SKM-1 treated with dmso at 0.1 percent for 144 hours (cell line): ENCODE measurements around the gene MIGA1.
A peak's percentile ranks its signal among the peaks of the same experiment; 100 is the strongest.
"Not testable (repeated sequence)": the region's sequence is repeated elsewhere in the genome, so short reads cannot be mapped to it uniquely, and the experiment has no call there.

Experiments
- DNase-seq: peaks from one replicate; lab custom pipeline; 2025; ENCODE audit not compliant: unreplicated experiment; lab: John Stamatoyannopoulos, UW

The MIGA1 gene

DNA sequence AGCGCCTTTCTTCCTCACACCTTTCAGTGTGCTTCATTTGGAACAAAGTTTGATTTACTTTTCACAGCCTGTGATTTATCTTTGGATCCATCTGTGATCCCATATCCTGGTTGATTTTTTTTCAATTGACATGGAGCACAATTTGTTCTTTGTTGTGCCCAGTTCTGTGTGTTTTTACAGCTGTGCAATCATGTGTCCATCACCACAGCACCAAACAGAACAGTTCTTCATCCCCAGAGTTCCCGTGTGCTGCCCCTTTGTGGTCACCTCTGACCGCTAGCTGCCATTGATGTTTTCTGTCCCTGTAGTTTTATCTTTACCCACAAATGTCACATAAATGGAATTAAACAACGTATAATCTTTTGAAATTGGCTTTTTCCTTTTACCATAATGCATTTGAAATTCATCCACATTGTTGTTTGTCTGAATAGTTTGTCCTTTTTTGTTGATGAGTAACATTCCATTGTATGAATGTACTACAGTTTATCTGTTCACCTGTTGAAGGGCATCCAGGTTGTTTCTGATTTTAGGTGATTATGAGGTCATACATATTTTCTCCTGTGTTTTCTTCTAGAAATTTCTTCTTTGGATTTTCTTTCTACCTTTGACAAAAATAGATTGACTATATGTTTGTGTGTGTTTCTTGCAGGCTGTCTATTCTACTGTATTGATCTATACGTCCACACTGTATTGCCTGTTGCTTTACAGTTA, 17.4 kb downstream of the MIGA1 start:
- no peak for DNase-seq

DNA sequence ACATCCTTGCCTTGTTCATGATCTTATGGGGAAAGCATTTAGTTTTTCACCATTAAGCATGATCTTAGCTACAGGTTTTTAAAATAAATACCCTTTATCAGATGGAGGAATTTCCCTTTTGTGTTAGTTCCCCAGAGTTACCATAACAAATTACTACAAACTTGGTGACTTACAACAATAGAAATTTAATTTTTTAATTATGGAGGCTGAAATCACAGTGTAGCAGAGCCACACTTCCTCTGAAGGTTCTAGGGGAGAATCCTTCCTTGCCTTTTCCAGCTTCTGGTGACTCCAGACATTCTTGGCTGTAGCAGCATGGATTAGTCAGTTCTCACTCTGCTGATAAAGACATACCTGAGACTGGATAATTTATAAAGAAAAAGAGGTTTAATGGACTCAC, 18.5 kb downstream of the MIGA1 start:
- DNase-seq, result no peak

GRCh38 chr1:77802026-77802425, 22.6 kb downstream of the MIGA1 start:
- no peak for DNase-seq

GRCh38 chr1:77803371-77803770, 23.9 kb downstream of the MIGA1 start:
- DNase-seq, result no peak

GRCh38 chr1:77809787-77810462, 30.5 kb downstream of the MIGA1 start:
- DNase-seq, result not testable (repeated sequence)

DNA sequence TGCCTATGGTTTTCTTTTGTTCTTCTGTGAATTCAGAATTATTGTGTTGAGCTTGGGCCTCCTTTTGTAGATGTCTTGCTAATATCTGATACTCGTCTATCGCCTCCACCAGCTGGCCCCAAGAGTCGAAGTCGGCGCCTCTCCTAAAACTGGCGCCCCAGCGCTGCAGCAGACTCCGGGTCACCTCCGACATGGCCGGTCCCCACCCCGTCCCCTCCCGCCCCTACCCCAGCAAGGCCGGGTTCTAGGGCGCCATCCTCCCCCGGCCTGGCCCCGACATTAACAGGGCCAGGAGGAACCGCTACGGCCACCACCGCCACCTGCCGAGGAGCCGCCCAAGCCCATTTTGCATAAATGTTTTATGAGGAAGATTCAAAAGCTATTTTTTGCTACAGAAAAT, 32.1 kb downstream of the MIGA1 start:
- DNase-seq, result not testable (repeated sequence)

GRCh38 chr1:77817368-77818209, 38.1 kb downstream of the MIGA1 start:
- DNase-seq, result no peak

DNA sequence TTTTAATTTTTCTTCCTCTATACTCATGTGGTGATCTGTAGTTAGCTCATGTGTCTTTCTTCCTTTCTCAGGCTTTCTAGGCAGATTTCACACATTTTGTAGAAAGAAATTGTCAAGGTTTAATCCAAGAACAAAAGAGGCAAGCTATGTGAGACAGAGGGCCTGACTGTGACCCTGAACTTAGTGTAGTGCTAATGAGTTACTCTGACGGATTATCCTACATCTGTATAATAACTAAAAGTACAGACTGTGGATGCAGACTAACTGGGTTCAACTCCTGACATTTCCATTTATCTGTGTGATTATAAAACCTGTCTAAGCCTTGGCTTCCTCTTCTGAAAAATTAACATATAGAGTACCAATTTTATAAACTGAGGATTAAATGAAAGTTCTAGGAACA, 40.7 kb downstream of the MIGA1 start:
- no peak for DNase-seq

GRCh38 chr1:77824079-77824478, 44.6 kb downstream of the MIGA1 start:
- DNase-seq, result no peak

DNA sequence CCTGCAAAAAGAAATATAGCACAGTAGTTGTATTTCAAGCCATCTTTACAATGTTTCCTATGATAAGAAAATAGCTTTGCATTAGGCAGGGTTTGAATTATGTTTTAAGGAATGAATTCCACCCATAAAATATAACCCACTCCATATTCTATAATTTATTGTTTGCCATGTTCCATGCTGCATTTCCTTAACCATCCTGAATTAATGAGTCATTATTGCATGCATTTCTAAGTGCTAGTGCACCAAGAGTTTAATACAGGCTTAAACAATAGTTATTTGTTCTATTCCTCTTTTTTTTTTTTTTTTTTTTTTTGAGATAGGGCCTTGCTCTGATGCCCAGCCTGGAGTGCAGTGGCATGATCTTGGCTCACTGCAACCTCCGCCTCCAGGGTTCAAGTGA, 45.2 kb downstream of the MIGA1 start:
- DNase-seq, result no peak

GRCh38 chr1:77825131-77825709, 45.8 kb downstream of the MIGA1 start:
- DNase-seq, result peak; percentile 36

GRCh38 chr1:77826851-77827250, 47.4 kb downstream of the MIGA1 start:
- not testable (repeated sequence) for DNase-seq

- no peak for DNase-seq
These were observed 48.6 kb downstream of the MIGA1 start for GRCh38 chr1:77828098-77828497.

DNA sequence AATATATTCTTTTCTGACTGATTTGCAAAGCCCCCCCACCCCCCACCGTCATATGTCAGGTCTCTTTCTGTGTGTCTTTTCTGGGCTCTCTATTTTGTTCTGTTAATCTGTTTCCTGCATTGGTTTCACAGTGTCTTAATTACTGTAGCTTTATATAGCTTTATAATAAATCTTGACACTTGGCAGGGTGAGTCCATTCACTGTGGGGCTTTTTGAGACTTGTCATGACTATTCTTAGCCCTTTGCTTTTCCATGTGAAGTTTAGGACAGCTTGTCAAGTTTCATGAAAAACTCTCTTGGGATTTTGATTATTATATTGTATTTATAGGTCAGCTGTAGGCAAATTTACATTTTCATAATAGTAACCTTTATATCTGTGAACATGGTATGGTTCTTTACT, 50.4 kb downstream of the MIGA1 start:
- no peak for DNase-seq

DNA sequence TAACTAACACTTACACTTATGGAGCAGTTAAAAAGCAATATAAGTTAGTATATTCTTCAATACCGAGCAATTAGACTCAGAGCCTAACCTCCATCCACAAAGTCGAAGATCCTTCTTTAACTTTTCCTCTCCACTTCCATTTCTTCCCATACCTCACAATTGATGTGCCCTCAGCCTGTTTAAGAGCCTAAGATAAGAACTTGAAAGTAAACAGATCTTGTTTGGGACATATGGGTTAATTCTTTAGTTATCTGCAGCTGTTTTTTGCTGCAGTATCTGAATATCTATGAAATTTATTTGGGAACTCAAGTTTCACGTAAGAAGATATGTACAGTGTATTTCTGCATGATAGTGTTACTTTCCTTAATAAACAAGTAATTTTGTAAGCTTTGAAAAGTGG, 51.5 kb downstream of the MIGA1 start:
- DNase-seq, result no peak

DNA sequence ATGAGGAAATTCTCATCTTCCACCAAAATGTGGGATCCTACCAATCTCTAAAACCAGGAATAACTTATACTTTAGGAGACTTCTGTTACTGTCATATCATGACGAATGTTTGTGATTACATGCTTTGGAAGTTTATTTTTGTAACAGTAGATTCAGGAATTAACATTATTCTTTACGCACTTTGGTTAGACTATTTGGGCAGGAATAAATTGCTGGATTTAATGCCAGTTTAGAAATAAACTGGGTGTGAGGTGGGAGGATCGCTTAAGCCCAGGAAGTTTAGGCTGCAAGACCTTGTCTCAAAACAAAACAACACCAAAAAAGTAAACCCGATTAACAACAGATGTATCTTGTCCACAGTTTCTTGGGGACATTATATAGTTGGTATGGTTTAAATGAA, 52.1 kb downstream of the MIGA1 start:
- no peak for DNase-seq

DNA sequence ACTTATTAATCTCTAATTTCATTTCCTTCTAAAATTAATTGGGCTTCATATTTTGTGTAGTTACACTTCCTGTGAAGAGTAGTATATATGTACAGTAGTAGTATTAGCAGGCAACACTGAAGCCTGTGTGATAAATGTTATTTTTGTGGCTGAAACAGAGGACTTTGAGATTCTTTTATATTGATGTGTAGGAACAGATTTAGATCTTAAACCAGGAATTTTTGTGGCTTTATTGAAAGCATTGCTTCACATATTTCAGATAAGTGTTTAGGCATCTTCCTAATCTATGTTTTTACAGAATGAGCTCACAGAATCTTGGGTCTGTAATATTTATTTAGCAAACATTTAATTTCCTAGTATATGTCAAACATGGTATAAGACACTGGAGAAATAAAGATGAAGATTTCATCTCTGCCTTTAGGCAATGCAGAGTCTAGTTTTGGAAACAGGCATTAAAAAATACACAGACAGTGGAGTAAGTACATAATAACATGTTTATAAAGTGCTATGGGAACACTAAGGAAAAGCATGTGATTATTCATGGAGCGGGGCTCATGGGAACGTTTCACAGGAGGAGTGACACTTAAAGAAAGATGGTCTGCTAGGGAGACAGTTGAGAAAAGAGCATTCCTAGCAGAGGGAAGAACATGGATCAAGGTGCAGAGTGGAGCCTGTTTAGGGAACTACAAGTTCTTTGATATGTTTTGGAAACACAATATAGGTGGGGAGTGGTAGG, 52.7 kb downstream of the MIGA1 start:
- no peak for DNase-seq

DNA sequence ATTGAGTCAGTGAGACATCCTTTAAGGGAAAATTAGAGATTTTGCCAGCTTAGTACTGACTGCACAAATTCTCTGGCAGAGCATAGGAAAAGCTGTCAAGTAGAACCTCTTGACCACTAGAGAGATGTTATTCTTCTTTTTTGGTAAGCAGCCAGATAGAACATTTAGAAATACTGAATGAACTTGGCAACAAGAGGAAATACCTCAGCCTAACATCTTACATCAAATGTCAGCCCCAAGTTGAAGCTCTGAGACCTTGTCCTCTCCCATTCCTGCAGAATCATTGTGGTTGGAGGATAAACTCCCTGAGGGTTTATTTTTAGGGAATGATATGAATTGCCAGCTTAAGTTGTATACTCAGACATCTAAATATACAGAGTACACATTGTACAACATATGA, 53.5 kb downstream of the MIGA1 start:
- DNase-seq, result no peak

DNA sequence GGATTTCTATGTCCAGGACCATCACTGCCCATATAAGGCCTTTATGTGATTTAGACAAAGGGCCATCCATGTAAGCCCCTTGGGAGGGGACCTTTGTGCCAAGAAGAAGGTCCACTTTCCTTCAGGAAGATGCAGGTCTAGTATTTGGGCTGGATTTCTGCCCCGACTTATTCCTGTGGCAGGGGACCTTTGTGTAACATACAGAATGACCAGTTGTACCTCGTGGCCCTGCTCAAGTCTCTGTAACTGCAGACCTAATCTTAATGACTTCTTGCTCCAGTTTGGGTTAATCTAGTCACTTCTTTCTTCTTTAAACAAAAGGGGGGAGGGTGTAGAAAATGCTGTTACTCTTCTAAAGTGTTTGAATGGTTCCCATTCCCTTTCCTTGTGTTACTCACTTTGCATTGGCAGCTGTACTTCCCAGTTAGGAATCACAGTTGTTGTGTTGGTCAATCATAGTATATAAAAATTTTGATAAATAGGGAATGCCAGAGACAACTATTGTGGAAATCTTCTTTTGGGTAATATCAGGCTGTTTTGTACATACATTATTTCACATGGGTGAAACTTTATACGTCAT, 54.2 kb downstream of the MIGA1 start:
- no peak for DNase-seq

DNA sequence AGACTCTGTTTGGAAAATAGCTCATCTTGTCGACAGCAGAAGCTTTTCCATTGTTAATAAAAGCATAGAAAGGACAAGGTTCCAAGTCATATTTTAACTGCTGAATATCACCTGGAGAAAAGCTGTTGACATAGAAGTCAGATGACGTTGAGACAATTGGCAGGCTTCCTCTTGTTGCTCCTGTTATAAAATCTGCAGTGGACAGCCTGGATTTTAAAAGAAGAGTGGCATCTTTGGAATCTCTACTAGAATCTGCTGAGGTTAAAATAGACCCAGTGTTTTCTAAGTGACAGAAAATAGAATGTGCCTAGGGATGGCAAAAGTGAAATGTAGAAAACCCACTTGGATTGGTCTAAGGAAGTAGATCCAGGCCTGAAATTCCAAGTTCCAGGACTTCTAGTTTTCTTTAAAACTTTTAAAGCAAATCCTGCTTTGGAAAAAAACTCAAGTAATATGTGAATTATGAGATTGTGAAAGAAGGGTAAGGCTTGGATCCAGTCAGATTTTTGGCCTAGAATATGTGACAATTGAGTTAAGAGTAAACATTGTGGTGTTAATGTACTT, 55.4 kb downstream of the MIGA1 start:
- no peak for DNase-seq
